ENCODE results near the gene COX6B2. TPM values are rescaled to one million over a fixed set of nuclear protein-coding genes. Genes with fewer than 3 reads are reported as not detected.

The COX6B2 gene
- total RNA-seq, 3 donors from 2014 or later, result 0.73 to 1.3 TPM; not detected in 1

GRCh38 chr19:55306712-55307111 is 47.8 kb downstream of the COX6B2 start:
- Histone ChIP-seq H3K9me3 (no peaks in the 10 kb centered on the region), H3K36me3 (no peaks in the 10 kb centered on the region), H3K4me1 (no peaks in the 10 kb centered on the region), H3K4me3 (no peak overlapping the region), H3K27ac (no peak overlapping the region), H3K27me3 (no peaks in the 10 kb centered on the region)
- TF ChIP-seq POLR2A (IDR thresholded peaks at IDR 0.05) (no peak), POLR2AphosphoS5 (IDR thresholded peaks at IDR 0.05) (no peak)
- TF ChIP-seq, protein P1, sequence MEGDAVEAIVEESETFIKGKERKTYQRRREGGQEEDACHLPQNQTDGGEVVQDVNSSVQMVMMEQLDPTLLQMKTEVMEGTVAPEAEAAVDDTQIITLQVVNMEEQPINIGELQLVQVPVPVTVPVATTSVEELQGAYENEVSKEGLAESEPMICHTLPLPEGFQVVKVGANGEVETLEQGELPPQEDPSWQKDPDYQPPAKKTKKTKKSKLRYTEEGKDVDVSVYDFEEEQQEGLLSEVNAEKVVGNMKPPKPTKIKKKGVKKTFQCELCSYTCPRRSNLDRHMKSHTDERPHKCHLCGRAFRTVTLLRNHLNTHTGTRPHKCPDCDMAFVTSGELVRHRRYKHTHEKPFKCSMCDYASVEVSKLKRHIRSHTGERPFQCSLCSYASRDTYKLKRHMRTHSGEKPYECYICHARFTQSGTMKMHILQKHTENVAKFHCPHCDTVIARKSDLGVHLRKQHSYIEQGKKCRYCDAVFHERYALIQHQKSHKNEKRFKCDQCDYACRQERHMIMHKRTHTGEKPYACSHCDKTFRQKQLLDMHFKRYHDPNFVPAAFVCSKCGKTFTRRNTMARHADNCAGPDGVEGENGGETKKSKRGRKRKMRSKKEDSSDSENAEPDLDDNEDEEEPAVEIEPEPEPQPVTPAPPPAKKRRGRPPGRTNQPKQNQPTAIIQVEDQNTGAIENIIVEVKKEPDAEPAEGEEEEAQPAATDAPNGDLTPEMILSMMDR (IDR thresholded peaks at IDR 0.05), result no peak
- no peak for DNase-seq (ENCODE audit: low spot score in 2 of 2)
- intact Hi-C loops (cut with DNase I; ENCODE audit: low total_unique reads), result loop anchor here (1.0 kb wide), 1 partner anchor 76 kb away; no protein-coding TSS in a partner anchor

GRCh38 chr19:55305983-55306562 is 48.4 kb downstream of the COX6B2 start:
- Histone ChIP-seq H3K4me3 (no peak overlapping the region), H3K36me3 (no peaks in the 10 kb centered on the region)

GRCh38 chr19:55305491-55305890 is 49.0 kb downstream of the COX6B2 start:
- DNase-seq (ENCODE audit: low spot score in 2 of 2), result no peak
- H3K36me3 ChIP-seq, result no peaks in the 10 kb centered on the region
- H3K27ac ChIP-seq, result no peak overlapping the region
- intact Hi-C loops (cut with DNase I; ENCODE audit: low total_unique reads), result no loop called here
- H3K4me1 ChIP-seq, result no peaks in the 10 kb centered on the region
- no peak overlapping the region for H3K4me3 ChIP-seq
- TF ChIP-seq POLR2AphosphoS5 (IDR thresholded peaks at IDR 0.05), result no peak
- TF ChIP-seq, protein P1 (IDR thresholded peaks at IDR 0.05), result no peak
- no peak for TF ChIP-seq POLR2A (IDR thresholded peaks at IDR 0.05)
- no peaks in the 10 kb centered on the region for H3K27me3 ChIP-seq
- H3K9me3 ChIP-seq, result no peaks in the 10 kb centered on the region

More at GRCh38 chr19:55305983-55306562, 48.4 kb downstream of the COX6B2 start:
- no peaks in the 10 kb centered on the region for H3K9me3 ChIP-seq
- no peaks in the 10 kb centered on the region for H3K27me3 ChIP-seq
- intact Hi-C loops (cut with DNase I; ENCODE audit: low total_unique reads), result loop anchor here (1.0 kb wide), 1 partner anchor 76 kb away; no protein-coding TSS in a partner anchor
- no peak for DNase-seq (ENCODE audit: low spot score in 2 of 2)
- no peaks in the 10 kb centered on the region for H3K4me1 ChIP-seq
- H3K27ac ChIP-seq, result no peak overlapping the region
- TF ChIP-seq, protein P1 (IDR thresholded peaks at IDR 0.05), result no peak
- no peak for TF ChIP-seq POLR2A (IDR thresholded peaks at IDR 0.05)

DNA sequence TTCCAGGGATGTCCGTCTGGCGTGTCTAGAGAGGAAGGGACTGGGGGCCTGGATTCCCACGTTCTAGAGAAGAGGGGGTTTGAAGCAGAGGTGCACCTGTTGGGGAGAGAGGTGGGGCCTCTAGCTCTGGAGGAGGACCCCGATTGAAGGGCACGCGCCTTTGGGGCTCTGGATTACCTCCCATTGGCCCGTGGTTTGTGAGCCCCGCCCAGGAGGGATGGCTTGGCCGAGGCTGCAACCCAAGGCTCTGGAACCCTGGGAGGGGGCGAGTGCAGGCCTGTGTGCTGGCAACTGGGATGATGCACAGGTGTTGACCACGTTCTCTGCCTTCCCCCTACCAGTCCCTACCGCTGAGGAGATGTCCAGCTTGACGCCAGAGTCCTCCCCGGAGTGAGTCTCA is 49.5 kb downstream of the COX6B2 start:
- no peaks in the 10 kb centered on the region for H3K36me3 ChIP-seq
- H3K4me1 ChIP-seq, result no peaks in the 10 kb centered on the region
- H3K27me3 ChIP-seq, result no peaks in the 10 kb centered on the region
- H3K27ac ChIP-seq, result no peak overlapping the region
- no peak overlapping the region for H3K4me3 ChIP-seq
- TF ChIP-seq POLR2AphosphoS5 (IDR thresholded peaks at IDR 0.05) (no peak), POLR2A (IDR thresholded peaks at IDR 0.05) (no peak)
- TF ChIP-seq, protein P1 (IDR thresholded peaks at IDR 0.05), result no peak
- no peak for DNase-seq (ENCODE audit: low spot score in 2 of 2)
- H3K9me3 ChIP-seq, result no peaks in the 10 kb centered on the region
- intact Hi-C loops (cut with DNase I; ENCODE audit: low total_unique reads), result no loop called here

DNA sequence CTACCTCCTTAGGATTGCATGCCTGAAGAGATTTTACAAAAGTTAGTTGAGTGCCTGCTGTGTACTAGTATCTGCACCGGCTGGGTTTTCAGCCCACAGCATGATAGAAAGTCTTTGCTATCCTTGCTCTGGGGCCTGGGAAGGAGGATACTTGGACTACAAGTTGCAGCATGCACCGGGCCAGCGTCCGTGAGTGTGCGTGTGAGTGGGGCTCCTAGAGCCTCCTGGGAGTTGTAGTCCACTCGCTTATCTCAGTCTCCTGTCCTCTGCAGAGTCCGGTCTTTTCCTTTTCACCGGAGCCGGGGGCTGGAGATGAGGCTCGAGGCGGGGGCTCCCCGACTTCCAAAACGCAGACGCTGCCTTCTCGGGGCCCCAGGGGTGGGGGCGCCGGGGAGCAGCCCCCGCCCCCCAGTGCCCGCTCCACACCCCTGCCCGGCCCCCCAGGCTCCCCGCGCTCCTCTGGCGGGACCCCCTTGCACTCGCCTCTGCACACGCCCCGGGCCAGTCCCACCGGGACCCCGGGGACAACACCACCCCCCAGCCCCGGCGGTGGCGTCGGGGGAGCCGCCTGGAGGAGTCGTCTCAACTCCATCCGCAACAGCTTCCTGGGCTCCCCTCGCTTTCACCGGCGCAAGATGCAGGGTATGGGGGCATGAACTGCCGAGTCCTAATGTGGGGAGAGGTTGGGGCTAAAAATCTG is 50.1 kb downstream of the COX6B2 start:
- H3K4me3 ChIP-seq, result no peak overlapping the region
- H3K36me3 ChIP-seq, result no peaks in the 10 kb centered on the region
- TF ChIP-seq, protein P1 (IDR thresholded peaks at IDR 0.05), result no peak
- TF ChIP-seq POLR2A (IDR thresholded peaks at IDR 0.05) (no peak), POLR2AphosphoS5 (IDR thresholded peaks at IDR 0.05) (no peak)
- no peak for DNase-seq (ENCODE audit: low spot score in 2 of 2)
- H3K27ac ChIP-seq, result no peak overlapping the region
- H3K27me3 ChIP-seq, result no peaks in the 10 kb centered on the region
- H3K4me1 ChIP-seq, result no peaks in the 10 kb centered on the region
- intact Hi-C loops (cut with DNase I; ENCODE audit: low total_unique reads), result no loop called here
- H3K9me3 ChIP-seq, result no peaks in the 10 kb centered on the region
